ENCODE results near the gene LDB2. TPM values are rescaled to one million over a fixed set of nuclear protein-coding genes. Genes with fewer than 3 reads are reported as not detected.
"Not testable (repeated sequence)": the region's sequence is repeated elsewhere in the genome, so short reads cannot be mapped to it uniquely, and the experiment has no call there.

LDB2 gene
- total RNA-seq, 4 donors from 2014 or later, result 26.4 to 62.7 (median 40.7) TPM

- Histone ChIP-seq H3K27me3 (no peaks in the 10 kb centered on the region), H3K36me3 (no peaks in the 10 kb centered on the region), H3K4me1 (peaks cover 0 to 10% (median 0%) of the 10 kb centered on the region in 4 donors), H3K9me3 (no peaks in the 10 kb centered on the region), H3K4me3 (no peak overlapping the region), H3K27ac (no peak overlapping the region)
- WGBS, 2 donors, result 63 to 66% methylated on average over 5 of the region's 5 CpGs
- TF ChIP-seq EP300 (IDR thresholded peaks at IDR 0.05) (no peak), POLR2A (IDR thresholded peaks at IDR 0.05) (no peak), CTCF (IDR thresholded peaks at IDR 0.05) (no peak)
- no peak for DNase-seq (ENCODE audit: low spot score in 2 of 2)
These were observed 33.2 kb upstream of the LDB2 start for GRCh38 chr4:16931339-16932305.

DNA sequence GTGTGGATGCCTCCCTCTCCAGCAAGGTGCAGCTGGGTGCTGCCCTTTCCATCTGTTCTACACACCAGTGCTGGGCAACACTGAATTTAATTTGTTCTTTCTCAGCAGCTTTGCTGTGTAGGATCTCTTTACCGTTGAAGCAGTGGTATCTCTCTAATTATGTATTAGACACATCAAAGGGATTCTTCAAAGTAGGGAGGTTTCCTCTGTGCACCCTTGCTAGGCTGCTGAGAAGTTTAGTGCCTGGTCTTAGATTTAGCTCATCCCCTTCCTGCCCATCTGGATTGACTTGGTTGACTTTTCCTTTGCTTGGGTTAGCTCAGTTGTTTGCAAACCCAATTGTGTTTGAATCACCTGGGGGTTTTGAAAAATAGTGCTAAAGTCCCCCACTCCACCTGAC, 27.8 kb upstream of the LDB2 start:
- Histone ChIP-seq H3K9me3 (no peaks in the 10 kb centered on the region), H3K4me1 (no peaks in the 10 kb centered on the region), H3K27me3 (no peaks in the 10 kb centered on the region), H3K27ac (no peak overlapping the region), H3K36me3 (no peaks in the 10 kb centered on the region), H3K4me3 (no peak overlapping the region)
- TF ChIP-seq CTCF (IDR thresholded peaks at IDR 0.05), result no peak
- TF ChIP-seq POLR2A (IDR thresholded peaks at IDR 0.05), result no peak
- no peak for TF ChIP-seq EP300 (IDR thresholded peaks at IDR 0.05)
- no peak for DNase-seq (ENCODE audit: low spot score in 2 of 2)
- WGBS, 2 donors, result 52 to 67% methylated on average over 1 of the region's 1 CpG

DNA sequence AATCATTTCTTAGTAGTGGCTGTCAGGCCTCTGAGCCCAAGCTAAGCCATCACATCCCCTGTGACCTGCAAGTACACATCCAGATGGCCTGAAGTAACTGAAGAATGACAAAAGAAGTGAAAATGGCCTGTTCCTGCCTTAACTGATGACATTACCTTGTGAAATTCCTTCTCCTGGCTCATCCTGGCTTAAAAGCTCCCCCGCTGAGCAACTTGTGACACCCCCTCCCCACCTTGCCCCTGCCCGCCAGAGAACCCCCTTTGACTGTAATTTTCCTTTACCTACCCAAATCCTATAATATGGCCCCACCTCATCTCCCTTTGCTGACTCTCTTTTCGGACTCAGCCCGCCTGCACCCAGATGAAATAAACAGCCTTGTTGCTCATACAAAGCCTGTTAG, 20.3 kb upstream of the LDB2 start:
- WGBS, 2 donors, result 90 to 94% methylated on average over 4 of the region's 4 CpGs
- H3K27me3 ChIP-seq; H3K36me3 ChIP-seq; H3K27ac ChIP-seq; H3K4me3 ChIP-seq; H3K9me3 ChIP-seq; DNase-seq (ENCODE audit: low spot score in 2 of 2); H3K4me1 ChIP-seq: not testable (repeated sequence)

DNA sequence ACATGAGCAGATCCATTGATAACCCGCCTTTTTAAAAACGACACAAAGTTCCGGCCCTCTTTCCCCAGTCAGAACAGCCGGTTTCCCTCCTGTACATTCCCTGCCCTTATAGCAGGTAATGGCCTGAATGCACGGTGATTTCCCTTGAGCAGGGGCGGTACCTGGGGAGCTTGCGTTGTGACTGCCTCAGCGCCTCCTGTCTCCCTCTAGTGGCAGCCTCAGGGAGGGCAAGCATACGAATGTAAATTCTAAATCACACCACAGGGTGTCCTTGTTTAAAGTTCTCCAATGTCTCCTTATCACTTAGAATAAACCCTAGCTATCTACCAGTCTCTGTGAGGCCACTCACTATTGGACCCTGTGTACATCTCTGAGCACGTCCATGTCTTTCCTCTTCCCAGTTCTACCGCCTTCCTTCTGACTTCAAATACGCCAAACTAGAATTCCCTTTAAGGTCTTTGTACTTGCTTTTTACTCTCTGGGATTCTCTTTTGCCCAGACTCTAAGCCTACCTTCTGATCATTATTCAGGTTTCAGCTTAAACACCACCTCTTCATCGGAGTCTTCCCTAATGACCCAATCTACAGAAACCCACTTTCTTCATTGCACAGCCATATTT, 18.4 kb upstream of the LDB2 start:
- Histone ChIP-seq H3K27me3 (no peaks in the 10 kb centered on the region), H3K4me1 (no peaks in the 10 kb centered on the region), H3K9me3 (no peaks in the 10 kb centered on the region), H3K36me3 (no peaks in the 10 kb centered on the region), H3K4me3 (no peak overlapping the region), H3K27ac (no peak overlapping the region)
- DNase-seq (ENCODE audit: low spot score in 2 of 2), result peak in 1 of 2 donors; percentile 35
- TF ChIP-seq EP300 (IDR thresholded peaks at IDR 0.05), result no peak
- peak; percentile 25 to 68 (median 36) for TF ChIP-seq CTCF (IDR thresholded peaks at IDR 0.05)
- WGBS, 2 donors, result 80 to 81% methylated on average over 13 of the region's 13 CpGs

DNA sequence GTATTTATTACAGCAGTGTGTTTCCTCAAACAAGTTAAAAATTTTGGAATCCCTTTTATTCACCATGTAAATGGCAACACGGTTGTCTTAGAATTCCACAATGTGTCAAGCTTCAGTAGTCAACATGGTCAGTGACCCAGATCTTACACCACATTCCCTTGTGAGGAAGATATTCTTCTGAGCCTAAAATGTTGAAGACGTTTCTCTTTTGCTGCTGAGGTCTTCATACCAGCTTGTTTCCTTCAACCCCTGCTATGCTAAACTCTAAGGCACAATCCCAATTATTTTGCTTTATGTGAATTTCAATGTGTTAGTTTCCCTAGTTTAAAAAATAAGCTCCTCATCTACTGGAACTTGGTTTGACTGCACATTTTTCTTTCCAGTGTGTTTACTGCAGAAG, 17.6 kb upstream of the LDB2 start:
- Histone ChIP-seq H3K4me1 (no peaks in the 10 kb centered on the region), H3K9me3 (no peaks in the 10 kb centered on the region), H3K4me3 (no peak overlapping the region), H3K36me3 (no peaks in the 10 kb centered on the region), H3K27ac (no peak overlapping the region), H3K27me3 (no peaks in the 10 kb centered on the region)
- TF ChIP-seq CTCF (IDR thresholded peaks at IDR 0.05) (no peak), EP300 (IDR thresholded peaks at IDR 0.05) (no peak), POLR2A (IDR thresholded peaks at IDR 0.05) (no peak)
- no peak for DNase-seq (ENCODE audit: low spot score in 2 of 2)
- 53 to 76% methylated on average over 2 of the region's 2 CpGs for WGBS, 2 donors

All from tibial nerve (tissue), 4 donors.